ENCODE data around the gene WDR44. TPM values are rescaled to one million over a fixed set of nuclear protein-coding genes. Genes with fewer than 3 reads are reported as not detected.

Gene WDR44
- total and polyA plus RNA-seq, 2 donors: 13.5 to 25.4 TPM

GRCh38 chrX:118349188-118349587 lies 3.3 kb downstream of the WDR44 start:
- no peak for DNase-seq (ENCODE audit: extremely low spot score)
- Histone ChIP-seq H3K27ac (ENCODE audit: low read depth) (no peak overlapping the region), H3K4me1 (ENCODE audit: insufficient read depth) (no peaks in the 10 kb centered on the region), H3K4me3 (ENCODE audit: low read depth, low read length) (no peak overlapping the region), H3K36me3 (ENCODE audit: insufficient read depth) (no peaks in the 10 kb centered on the region)
- 97% methylated on average over 2 of the region's 2 CpGs for WGBS

- 19% methylated on average over 6 of the region's 6 CpGs for WGBS
- Histone ChIP-seq H3K4me1 (ENCODE audit: insufficient read depth) (no peaks in the 10 kb centered on the region), H3K4me3 (ENCODE audit: low read depth, low read length) (no peak overlapping the region), H3K36me3 (ENCODE audit: insufficient read depth) (no peaks in the 10 kb centered on the region), H3K27ac (ENCODE audit: low read depth) (no peak overlapping the region)
- no peak for DNase-seq (ENCODE audit: extremely low spot score)
These were observed 4.3 kb downstream of the WDR44 start for GRCh38 chrX:118350221-118350620.

GRCh38 chrX:118350706-118351105 lies 4.8 kb downstream of the WDR44 start:
- 87% methylated on average over 1 of the region's 1 CpG for WGBS
- H3K27ac ChIP-seq (ENCODE audit: low read depth): no peak overlapping the region
- no peak for DNase-seq (ENCODE audit: extremely low spot score)
- no peak overlapping the region for H3K4me3 ChIP-seq (ENCODE audit: low read depth, low read length)
- H3K4me1 ChIP-seq (ENCODE audit: insufficient read depth): no peaks in the 10 kb centered on the region
- H3K36me3 ChIP-seq (ENCODE audit: insufficient read depth): no peaks in the 10 kb centered on the region

- no peak for DNase-seq (ENCODE audit: extremely low spot score)
- H3K4me1 ChIP-seq (ENCODE audit: insufficient read depth): no peaks in the 10 kb centered on the region
- no peak overlapping the region for H3K4me3 ChIP-seq (ENCODE audit: low read depth, low read length)
- H3K36me3 ChIP-seq (ENCODE audit: insufficient read depth): no peaks in the 10 kb centered on the region
- no peak overlapping the region for H3K27ac ChIP-seq (ENCODE audit: low read depth)
These were observed 6.7 kb downstream of the WDR44 start for GRCh38 chrX:118352566-118352965.

DNA sequence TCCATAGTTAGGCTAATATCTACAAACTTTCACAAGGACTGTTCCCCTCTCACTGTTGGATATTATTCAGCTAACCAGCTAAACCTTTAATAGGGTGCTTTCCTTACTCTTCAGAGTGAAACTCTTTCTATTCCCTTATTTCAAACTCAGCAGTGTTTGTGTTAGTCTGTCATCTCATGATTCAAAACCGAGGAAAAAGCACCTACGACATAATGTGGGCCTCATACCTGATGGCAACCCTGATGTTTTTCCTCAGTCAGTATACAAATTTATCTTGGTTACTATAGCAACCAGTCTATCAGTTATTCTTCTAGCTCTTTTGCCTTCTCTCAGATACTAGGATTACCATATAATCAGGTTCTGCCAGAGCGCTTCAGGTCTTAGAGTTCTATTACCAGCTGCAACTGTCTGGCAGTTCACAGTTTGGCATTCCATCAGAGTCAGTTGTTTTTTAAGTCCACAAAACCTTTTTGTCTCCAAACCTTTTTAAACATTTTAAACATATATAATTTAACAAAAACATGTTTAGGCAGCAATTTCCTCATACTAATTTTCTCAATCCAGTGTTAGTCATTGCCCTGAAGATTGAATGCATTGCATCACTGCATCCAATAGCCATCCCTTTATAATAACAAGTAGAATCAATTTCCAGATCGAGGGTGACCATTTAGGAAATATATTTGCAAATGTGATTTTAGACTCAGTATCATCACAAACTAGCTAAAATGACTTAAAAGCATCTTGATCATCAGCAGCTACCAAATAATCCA lies 7.4 kb downstream of the WDR44 start:
- Histone ChIP-seq H3K36me3 (ENCODE audit: insufficient read depth) (no peaks in the 10 kb centered on the region), H3K4me1 (ENCODE audit: insufficient read depth) (no peaks in the 10 kb centered on the region), H3K4me3 (ENCODE audit: low read depth, low read length) (no peak overlapping the region), H3K27ac (ENCODE audit: low read depth) (no peak overlapping the region)
- DNase-seq (ENCODE audit: extremely low spot score): no peak
- 64% methylated on average over 4 of the region's 4 CpGs for WGBS

DNA sequence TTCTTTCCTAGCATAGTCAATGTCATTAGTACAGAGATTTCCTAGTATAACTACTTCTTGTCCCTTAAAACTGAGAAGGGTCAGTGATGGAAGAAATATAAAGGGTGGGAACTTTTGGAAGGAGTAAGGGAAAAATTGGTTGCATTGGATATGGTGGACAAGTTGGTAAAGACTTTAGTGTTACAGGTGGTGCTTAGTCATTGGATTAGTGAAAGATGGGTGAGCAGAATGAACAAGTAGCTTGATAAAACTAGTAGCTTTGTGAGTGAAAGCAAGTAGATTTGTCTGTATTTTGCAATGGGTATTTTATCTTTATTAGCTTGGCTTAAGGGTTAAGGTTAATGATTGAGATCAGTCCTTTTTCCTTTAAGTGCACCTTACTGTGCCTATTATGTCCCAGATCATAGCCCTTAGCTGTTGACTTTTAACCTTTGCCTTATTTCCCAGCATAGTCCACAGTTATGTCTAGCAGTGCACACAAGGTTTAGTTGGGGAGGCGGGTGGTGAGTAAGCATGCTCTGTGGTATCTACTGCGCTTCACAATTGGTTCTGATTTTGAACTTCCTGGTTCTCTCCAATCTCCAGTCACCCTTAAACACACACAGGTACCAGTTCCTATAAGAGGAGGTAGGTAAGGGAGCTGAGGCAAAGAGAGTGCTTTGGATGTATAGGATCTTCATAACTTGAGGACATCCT lies 9.5 kb downstream of the WDR44 start:
- no peak for DNase-seq (ENCODE audit: extremely low spot score)
- H3K27ac ChIP-seq (ENCODE audit: low read depth): no peak overlapping the region
- 95% methylated on average over 2 of the region's 2 CpGs for WGBS
- no peak overlapping the region for H3K4me3 ChIP-seq (ENCODE audit: low read depth, low read length)
- no peaks in the 10 kb centered on the region for H3K36me3 ChIP-seq (ENCODE audit: insufficient read depth)
- no peaks in the 10 kb centered on the region for H3K4me1 ChIP-seq (ENCODE audit: insufficient read depth)

DNA sequence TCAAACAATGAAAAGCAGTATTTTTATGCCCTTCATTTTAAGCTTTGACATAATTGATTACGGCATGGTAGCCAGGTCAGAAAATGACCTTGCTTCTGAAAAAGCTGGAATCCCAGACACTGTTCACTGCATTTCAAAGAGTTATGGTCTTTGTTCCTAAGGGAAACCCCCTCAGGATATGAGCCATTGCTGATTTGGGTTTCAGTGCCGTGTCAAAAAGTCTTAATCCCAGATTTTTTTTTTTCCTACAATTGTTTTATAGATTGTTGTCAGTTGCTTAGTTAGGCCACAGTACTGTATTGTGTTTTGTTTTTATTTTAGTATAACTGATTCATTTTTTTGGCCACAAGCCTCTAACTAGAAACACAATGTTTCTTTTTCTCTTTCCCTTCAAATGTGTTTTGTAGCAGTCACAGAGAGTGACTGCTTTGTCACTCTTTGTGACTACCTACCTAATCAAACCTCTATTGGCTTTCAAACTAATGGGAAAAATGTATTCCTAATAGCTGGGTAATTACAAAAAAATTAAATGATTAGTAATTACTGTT lies 10.3 kb downstream of the WDR44 start:
- no peaks in the 10 kb centered on the region for H3K36me3 ChIP-seq (ENCODE audit: insufficient read depth)
- H3K27ac ChIP-seq (ENCODE audit: low read depth): no peak overlapping the region
- no peak for DNase-seq (ENCODE audit: extremely low spot score)
- no peaks in the 10 kb centered on the region for H3K4me1 ChIP-seq (ENCODE audit: insufficient read depth)
- H3K4me3 ChIP-seq (ENCODE audit: low read depth, low read length): no peak overlapping the region
- WGBS: 43% methylated on average over 2 of the region's 2 CpGs

DNA sequence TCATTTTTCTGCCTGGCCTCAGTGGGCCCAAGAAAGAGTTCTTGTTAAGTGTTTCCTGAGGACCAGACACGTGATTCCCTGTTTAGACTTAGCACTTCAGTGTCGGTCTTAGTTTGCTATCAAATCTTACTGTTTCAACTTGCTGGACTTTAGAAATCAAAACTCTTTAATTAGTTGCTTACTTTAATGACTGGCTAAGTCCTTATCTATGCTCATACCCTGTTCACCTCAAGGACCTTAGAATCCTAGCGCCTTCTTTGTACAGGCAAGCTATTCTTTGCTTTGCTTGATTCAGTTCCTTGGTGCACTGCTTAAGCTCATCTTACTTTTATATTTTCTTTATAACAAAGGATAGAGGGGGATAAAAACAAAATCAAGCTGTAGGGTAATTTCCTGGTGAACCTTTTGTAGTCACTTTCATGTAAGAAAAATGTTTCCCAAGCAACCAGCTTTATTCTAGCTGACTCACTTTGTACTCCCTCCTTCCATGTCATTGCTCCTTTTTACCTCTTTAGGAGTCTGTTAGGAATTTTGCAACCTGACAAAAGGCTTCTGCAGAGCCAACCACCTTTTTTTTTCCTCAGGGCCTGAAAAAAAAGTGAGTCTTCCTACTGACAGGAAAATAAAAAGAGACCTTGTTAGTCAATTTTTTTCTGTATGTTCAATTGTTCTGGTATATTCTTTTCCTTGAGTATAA lies 14.7 kb downstream of the WDR44 start:
- 80% methylated on average over 3 of the region's 3 CpGs for WGBS

DNA sequence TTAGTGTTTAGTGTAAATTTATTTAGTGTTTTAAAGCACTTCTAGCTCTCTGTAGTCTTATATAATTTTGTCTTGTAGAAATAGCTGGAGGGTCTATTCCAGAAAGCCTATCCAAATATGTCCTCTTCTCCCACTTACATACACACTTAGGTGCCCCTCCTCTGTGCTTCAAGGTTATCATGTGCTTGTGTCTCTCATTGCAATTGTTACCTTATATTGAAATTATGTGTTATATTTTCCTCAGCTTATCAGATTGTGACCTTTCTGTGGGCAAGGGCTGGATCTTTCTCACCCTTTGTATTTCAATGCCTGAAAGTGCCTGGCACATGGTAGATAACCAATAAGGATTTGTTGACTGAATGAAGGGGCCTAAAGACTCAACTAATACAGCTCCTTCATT lies 18.4 kb downstream of the WDR44 start:
- Histone ChIP-seq H3K36me3 (ENCODE audit: insufficient read depth) (no peaks in the 10 kb centered on the region), H3K27ac (ENCODE audit: low read depth) (no peak overlapping the region), H3K4me1 (ENCODE audit: insufficient read depth) (no peaks in the 10 kb centered on the region), H3K4me3 (ENCODE audit: low read depth, low read length) (no peak overlapping the region)
- DNase-seq (ENCODE audit: extremely low spot score): no peak

More for the DNA sequence above, 14.7 kb downstream of the WDR44 start:
- no peak for DNase-seq (ENCODE audit: extremely low spot score)
- Histone ChIP-seq H3K36me3 (ENCODE audit: insufficient read depth) (no peaks in the 10 kb centered on the region), H3K4me3 (ENCODE audit: low read depth, low read length) (no peak overlapping the region), H3K4me1 (ENCODE audit: insufficient read depth) (no peaks in the 10 kb centered on the region), H3K27ac (ENCODE audit: low read depth) (no peak overlapping the region)

GRCh38 chrX:118367338-118367737 lies 21.4 kb downstream of the WDR44 start:
- H3K4me1 ChIP-seq (ENCODE audit: insufficient read depth): no peaks in the 10 kb centered on the region
- DNase-seq (ENCODE audit: extremely low spot score): no peak
- H3K4me3 ChIP-seq (ENCODE audit: low read depth, low read length): no peak overlapping the region
- no peaks in the 10 kb centered on the region for H3K36me3 ChIP-seq (ENCODE audit: insufficient read depth)
- no peak overlapping the region for H3K27ac ChIP-seq (ENCODE audit: low read depth)

DNA sequence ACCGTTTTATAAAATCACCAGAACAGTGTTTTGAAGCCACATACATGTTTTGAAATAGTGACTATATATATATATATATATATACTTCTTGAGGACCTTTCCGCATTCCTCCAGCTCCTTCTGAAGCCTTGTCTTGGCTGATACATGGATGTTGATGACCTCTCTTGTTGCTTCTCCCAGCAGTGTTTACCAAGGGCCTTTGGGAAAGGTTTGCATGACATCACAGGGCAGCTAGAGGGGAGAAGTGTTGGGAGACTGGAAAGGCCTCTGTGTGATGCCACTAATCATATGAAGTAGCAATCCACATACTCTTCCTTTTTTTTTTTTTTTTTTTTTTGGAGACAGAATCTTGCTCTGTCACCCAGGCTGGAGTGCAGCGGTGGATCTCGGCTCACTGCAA lies 22.5 kb downstream of the WDR44 start:
- H3K27ac ChIP-seq (ENCODE audit: low read depth): no peak overlapping the region
- DNase-seq (ENCODE audit: extremely low spot score): no peak
- no peaks in the 10 kb centered on the region for H3K4me1 ChIP-seq (ENCODE audit: insufficient read depth)
- H3K36me3 ChIP-seq (ENCODE audit: insufficient read depth): no peaks in the 10 kb centered on the region
- H3K4me3 ChIP-seq (ENCODE audit: low read depth, low read length): no peak overlapping the region
- 97% methylated on average over 4 of the region's 4 CpGs for WGBS

DNA sequence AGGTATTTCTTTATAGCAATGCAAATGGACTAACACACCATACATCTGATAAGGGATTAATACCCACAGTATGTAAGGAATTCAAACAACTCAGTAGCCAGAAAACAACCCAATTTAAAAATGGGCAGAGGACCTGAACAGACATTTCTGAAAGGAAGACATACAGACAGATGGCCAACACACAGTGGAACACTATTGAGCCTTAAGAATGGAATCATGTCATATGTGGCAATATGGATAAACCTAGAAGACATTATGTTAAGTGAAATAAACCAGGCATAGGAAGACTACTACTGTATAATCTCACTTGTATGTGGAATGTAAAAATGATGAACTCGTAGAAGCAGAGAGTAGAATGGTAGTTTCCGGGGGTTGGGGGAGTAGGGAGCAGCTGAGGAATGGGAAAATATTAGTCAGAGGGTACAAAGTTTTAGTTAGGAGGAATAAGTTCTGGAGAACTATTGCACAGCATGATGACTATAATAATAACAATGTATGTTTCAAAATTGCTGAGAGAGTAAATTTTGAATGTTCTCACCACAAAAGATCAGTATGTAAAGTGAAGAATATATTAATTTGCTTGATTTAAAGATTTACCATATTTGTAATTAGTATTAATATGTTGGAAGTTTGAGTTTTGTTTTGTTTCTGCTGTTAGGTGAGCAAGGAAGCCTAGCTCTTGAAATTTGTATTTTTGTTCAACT lies 25.2 kb downstream of the WDR44 start:
- Histone ChIP-seq H3K4me1 (ENCODE audit: insufficient read depth) (no peaks in the 10 kb centered on the region), H3K27ac (ENCODE audit: low read depth) (no peak overlapping the region), H3K4me3 (ENCODE audit: low read depth, low read length) (no peak overlapping the region), H3K36me3 (ENCODE audit: insufficient read depth) (no peaks in the 10 kb centered on the region)
- DNase-seq (ENCODE audit: extremely low spot score): no peak
- 77% methylated on average over 2 of the region's 2 CpGs for WGBS

DNA sequence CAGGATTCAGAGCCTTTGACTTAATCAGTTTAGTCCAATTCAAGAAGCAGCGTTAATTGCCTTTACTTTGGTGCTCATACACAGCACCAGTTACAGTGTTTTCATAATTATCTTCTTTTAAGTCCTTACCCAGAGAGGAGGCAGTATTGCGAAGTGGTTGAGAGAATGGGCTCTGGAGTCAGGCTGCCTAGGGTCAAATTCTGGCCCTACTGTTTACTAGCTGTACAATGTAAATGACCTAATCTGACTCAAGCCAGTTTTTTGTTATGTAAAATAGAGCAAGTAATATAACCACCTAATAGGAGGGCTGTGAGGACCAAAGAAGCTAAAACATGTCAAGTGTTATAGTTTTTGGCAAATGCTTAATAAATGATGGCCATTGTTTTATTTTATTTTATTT lies 27.6 kb downstream of the WDR44 start:
- DNase-seq (ENCODE audit: extremely low spot score): no peak
- no peak overlapping the region for H3K27ac ChIP-seq (ENCODE audit: low read depth)
- H3K4me1 ChIP-seq (ENCODE audit: insufficient read depth): no peaks in the 10 kb centered on the region
- 67% methylated on average over 2 of the region's 2 CpGs for WGBS
- no peaks in the 10 kb centered on the region for H3K36me3 ChIP-seq (ENCODE audit: insufficient read depth)
- no peak overlapping the region for H3K4me3 ChIP-seq (ENCODE audit: low read depth, low read length)
